GM21576 (cell line): ENCODE data around the gene DGLUCY.
"Not testable (repeated sequence)": the region's sequence is repeated elsewhere in the genome, so short reads cannot be mapped to it uniquely, and the experiment has no call there.

ENCODE experiments used
- ATAC-seq: cut with Tn5 transposase; IDR thresholded peaks from one replicate; pipeline ENCODE4 v1.9.1; 2021; ENCODE audit warnings: mild to moderate bottlenecking, moderate library complexity; ENCODE audit not compliant: unreplicated experiment

Gene DGLUCY

GRCh38 chr14:91232052-91232451 lies 118.2 kb downstream of the DGLUCY start:
- no peak for ATAC-seq

DNA sequence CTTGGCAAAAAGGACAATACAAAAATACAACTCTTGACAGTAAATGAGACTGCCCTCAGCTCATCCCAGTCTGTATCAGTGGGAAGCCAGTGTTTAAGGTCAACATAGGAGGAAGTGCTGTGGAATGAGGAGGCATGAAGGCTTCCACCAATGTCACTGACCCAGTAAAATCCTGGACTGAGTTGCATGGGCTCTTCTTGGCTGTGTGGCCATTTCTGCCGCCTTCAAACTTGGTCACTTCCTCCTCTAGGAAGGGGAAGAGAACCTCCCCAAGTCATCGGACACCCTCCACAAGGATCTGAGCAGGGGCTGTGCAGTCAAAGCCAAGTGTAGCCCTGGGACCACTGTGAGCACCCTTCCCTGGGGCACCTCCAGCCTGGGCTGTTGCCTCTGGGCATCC lies 118.7 kb downstream of the DGLUCY start:
- ATAC-seq = no peak

DNA sequence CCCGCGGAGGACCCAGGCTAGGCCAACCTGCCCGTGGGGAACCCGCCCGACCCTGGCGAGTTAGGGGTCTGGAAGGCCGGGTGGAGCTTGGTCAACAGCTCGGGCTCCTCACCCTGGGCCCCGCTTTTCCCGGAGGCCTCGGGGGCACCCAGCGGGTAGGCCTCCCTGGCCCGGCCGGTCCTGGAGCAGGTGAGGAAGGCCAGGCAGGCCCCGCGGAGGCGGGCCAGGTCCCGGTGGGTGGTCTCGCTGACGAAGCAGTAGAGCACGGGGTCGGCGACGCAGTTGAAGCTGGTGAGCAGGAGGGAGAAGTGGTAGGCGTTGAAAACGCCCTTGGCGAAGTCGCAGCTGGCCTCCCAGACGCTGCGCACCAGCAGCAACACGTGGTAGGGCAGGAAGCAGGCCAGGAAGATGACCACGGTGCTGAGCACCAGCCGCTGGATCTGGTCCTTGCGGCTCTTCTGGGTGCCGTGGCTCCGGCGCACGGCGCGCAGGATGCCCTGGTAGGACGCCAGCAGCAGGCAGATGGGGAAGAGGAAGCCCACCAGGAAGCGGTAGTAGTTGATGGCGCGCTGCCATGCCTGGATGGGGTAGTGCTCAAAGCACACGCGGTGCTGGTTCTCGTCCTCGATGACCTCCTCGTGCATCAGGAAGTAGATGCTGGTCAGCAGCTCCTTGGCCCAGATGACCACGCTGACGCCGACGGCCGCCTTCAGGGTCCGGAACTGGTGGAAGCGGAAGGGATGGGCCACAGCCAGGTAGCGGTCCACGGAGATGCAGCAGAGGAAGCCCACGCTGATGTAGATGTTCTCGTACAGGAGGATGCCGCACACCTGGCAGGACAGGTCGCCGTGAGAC lies 120.3 kb downstream of the DGLUCY start:
- no peak for ATAC-seq

- ATAC-seq = no peak
Measured at GRCh38 chr14:91234791-91235114, 120.9 kb downstream of the DGLUCY start.

DNA sequence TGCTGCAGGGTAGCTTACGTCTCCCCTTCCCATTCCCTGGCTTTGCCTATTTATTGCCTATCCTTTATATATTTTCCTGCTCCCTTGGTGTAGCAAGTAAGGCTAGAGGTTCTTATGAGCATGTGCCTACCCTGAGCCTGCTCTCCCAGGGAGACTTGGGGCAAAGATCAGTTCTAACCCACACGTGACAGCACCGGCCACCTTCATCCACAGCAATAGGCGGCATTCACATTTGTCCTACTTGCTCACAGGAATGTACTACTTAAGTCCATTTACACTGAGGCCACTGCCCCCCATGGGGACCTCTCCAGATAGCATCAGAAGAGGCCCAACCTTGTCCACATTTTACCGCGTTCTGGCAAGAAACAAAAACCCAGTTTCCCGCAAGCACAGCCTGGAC lies 122.0 kb downstream of the DGLUCY start:
- ATAC-seq = no peak

GRCh38 chr14:91237219-91237618 lies 123.3 kb downstream of the DGLUCY start:
- ATAC-seq = no peak

GRCh38 chr14:91238085-91238484 lies 124.2 kb downstream of the DGLUCY start:
- no peak for ATAC-seq

GRCh38 chr14:91238661-91239060 lies 124.8 kb downstream of the DGLUCY start:
- no peak for ATAC-seq

DNA sequence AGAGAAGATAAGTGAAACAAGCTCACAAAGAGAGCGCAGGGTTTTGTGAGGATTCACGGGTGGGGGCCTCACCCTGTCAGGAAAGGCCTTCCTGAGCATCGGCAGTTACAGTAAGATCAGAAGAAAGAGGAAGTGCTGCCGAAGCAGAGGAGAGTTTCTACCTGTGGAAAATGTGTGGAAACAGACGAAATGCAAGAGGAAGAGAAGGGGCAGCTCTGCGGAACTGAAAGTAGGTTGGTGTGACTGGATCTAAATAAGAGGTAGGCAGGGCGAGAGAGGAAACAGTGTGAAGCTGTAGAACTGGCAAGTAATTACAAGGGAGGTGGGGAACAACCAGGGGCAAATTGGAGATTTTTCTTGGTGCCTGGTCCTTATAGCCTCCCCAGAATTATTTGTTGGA lies 128.0 kb downstream of the DGLUCY start:
- peak; percentile 64 for ATAC-seq

DNA sequence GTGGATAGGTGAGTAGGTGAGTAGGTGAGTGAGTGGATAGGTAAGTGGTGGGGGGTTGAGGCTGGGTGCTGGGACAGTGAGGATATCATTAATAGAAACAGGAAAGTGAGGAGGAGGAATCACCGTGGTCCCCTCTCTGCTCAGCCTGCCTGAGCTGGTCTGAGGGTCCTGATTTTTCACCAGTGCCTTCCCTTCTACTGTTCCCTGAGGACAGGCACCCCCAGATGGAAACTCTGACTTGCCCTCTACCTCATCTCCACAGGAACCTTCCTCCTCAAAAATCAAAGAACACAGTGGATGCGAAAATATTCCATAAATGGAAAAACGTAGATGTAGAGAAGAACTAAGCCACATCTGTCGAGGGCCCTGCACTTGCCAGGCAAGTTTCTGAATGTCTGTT lies 128.8 kb downstream of the DGLUCY start:
- no peak for ATAC-seq

DNA sequence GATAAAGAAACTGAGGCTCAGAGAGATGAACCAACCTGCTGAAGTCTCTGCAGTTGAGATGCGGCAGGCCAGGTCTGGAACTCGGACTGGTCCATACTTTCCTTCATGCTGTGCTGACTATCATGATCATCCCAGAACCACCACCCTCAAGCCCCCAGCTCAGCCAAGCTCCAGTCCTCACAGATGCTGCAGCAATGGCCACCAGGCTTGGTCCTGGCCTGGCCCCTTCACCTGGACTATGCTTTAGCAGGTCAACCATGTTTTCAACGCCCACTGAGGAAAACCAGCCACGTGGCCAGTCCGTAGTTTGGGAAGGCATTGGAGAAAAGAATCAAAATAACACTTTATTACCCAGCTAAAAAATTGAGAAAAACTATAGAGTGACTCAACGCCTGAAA lies 129.2 kb downstream of the DGLUCY start:
- no peak for ATAC-seq

DNA sequence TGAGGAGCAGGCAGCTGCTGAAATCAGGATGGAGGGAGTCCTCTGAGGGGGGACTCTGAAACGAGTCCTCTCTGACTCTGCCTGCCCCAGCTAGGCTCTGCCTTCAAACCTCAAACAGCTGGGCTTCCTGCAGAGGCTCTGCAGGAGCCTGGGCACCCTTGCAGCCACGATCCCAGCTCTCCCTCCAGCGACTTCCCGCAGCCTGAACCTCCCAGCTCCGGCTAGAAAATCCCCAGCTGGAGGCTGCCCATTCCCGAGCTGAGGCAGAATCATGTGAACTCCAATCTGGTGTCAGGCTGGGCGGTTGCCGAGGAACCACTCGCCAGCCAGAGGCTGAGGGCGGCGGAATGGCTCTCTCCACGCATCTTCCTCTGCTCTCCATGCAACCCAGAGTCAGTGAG lies 130.6 kb downstream of the DGLUCY start, which contains the start of gene GPR68:
GPR68 (minus strand) TSS at position 204 of the 401 bp plus-strand sequence. CDS start 9,654 bp downstream, outside the sequence.
- ATAC-seq = no peak

DNA sequence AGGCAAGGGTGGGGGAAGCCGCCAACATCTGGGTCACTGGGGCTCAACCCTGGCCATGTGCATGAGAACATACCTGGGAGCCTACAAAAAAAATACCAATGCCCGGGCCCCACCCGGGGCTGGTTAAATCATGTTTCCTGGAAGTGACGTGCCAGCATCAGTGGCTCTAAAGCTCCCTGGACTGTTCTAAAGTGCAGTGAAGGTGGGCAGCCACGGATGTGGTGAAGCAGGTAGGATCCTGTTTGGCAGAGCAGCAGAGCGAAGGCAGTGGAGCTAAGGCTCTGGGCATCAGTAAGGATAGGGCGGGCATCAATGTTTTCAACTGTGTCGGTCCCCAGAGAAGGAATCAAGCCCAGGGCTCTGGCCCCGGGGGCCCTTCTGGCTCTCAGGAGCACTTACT lies 131.2 kb downstream of the DGLUCY start:
- ATAC-seq = no peak

DNA sequence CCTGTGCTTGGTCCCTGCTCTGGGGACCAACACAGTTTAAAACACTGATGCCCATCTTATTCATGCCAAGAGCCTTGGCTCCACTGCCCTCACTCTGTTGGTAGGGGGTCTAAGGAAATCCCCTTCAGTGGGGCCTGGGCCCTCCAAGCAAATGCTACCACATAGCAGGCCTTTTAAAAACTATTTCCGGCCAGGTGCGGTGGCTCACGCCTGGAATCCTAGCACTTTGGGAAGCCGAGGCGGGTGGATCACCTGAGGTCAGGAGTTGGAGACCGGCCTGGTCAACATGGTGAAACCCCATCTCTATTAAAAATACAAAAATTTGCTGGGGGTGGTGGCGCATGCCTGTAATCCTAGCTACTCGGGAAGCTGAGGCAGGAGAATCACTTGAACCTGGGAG lies 131.7 kb downstream of the DGLUCY start:
- not testable (repeated sequence) for ATAC-seq

DNA sequence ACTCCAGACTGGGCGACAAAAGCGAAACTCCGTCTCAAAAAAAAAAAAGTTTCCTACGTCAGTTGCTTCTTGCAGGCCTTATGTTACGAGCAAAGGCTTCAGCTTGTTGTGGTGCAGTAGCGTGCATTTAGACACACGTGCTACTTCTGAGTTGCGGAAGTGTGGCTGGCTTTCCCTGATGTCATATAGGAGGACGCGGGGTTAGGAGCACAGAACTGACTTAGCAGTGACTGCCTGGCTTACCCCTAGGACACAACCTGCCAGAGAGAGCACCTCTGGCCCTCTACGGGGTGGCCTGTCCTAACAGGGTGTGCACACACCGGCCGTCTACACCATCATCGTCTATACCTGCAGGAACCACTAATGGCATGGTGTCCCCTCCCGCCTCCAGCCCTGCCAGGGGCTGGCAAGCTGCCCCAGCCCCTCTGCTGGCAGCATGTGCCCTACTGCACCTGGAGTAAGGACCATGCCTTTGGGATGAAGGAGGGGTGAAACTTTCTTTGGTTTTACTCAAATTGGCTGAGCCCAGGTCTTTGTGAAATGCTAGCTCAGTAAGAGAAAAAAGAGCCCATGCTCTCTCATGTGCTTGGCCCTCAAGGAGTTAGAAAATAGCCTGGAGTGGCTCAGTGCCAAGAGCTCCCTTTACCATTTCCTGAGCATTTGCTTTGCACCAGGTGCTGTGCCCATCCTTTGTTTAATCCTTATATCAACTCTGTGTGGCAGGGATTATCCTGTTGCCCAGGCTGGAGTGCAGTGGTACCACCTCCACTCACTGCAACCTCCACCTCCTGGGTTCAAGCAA lies 132.4 kb downstream of the DGLUCY start:
- no peak for ATAC-seq

GRCh38 chr14:91249841-91250616 lies 136.2 kb downstream of the DGLUCY start:
- peak; percentile 84 for ATAC-seq

- no peak for ATAC-seq
Measured at GRCh38 chr14:91250912-91251311, 137.0 kb downstream of the DGLUCY start.

DNA sequence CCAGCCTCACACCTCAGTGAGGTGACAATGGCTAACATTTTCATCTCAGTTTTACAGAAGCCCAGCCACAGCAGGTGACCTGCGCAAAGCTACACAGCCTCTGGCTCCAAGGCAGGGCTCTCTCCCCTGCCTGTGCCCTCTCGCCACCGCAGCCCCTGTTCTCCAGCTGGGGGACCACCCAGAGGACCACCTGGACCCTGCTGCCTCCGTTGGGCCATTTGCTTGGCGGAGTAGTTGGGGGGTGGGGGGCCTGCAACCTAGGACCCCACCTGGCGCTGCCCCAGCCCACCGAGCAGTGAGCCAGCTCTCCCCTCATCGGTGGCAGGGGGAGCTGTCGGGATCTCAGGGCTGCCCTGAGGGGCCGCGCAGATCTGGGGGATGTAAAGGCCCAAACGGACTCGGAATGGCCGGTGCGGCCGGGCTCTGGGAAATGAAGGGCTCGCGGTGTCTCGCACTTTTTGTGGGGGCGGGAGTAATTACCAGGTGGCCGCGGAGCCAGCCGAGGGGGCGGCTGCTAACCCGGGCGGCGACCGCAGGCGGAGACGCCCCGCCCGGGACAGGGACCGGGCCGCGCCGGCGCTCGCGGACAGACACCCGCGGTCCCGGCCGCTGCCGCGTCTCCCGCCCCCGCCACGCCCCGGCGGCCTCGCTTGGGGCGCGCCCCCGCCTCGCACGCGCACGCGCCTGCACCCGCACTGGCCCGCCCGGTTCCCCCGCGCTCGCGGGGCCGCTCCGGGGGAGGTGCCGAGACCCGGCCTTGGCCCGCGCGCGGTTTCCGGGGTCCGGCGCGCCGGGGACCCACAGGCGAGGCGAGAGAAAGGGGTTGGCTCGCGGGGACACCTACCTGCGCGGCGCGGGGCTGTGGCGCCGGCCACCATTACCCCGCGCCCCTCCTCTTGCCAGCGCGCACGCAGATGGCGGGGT lies 139.3 kb downstream of the DGLUCY start:
- no peak for ATAC-seq

- no peak for ATAC-seq
Measured at GRCh38 chr14:91253795-91254323, 140.0 kb downstream of the DGLUCY start.

DNA sequence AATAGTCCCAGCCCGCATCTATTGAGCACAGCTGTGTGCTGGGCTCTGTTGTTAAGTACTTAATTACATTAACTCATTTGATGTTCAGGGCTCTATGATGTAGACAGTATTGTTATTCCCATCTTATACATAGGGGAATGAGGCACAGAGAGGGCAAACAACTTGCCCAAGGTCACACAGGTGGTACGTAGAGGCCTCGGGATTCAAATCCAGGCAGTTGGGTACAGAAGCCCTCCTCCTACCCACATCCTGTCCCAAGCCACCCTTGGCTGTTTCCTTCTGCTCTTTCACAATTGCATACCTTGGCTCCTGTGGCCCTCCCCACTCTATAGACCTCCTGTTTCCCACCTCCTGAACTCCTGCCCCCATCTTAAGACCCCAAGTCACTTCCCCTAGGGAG lies 140.6 kb downstream of the DGLUCY start:
- ATAC-seq = no peak
